GM12865 (cell line): Measurements from ENCODE around the gene KCNQ5.
"Not testable (repeated sequence)": the region's sequence is repeated elsewhere in the genome, so short reads cannot be mapped to it uniquely, and the experiment has no call there.

ENCODE experiments used
- DNase-seq: peaks from one replicate; pipeline ENCODE4 v3.0.0; 2010; ENCODE audit warnings: low read depth
- H3K4me3 ChIP-seq: 2 replicates; pipeline ENCODE4 v1.5.1; 2011; ENCODE audit warnings: mild to moderate bottlenecking, low read depth, low read length, control low read depth
- CTCF ChIP-seq: IDR thresholded peaks from 2 replicates; pipeline ENCODE4 v1.5.1; 2011; ENCODE audit warnings: low read length, control low read depth, low read depth, inconsistent platforms; ENCODE audit not compliant: insufficient read depth; ENCODE audit errors: missing control alignments

KCNQ5 gene

GRCh38 chr6:72892901-72893300 is 271.0 kb downstream of the KCNQ5 start:
- DNase-seq: no peak
- no peak overlapping the region for H3K4me3 ChIP-seq
- no peak for TF ChIP-seq CTCF

GRCh38 chr6:72894091-72894490 is 272.2 kb downstream of the KCNQ5 start:
- no peak for DNase-seq
- no peak overlapping the region for H3K4me3 ChIP-seq
- no peak for TF ChIP-seq CTCF

- DNase-seq, H3K4me3 ChIP-seq: not testable (repeated sequence)
Observed at GRCh38 chr6:72898313-72898712, 276.4 kb downstream of the KCNQ5 start.

GRCh38 chr6:72905705-72906478 is 284.0 kb downstream of the KCNQ5 start:
- no peak for DNase-seq
- H3K4me3 ChIP-seq: no peak overlapping the region
- TF ChIP-seq CTCF: no peak

GRCh38 chr6:72911463-72912155 is 289.7 kb downstream of the KCNQ5 start:
- no peak overlapping the region for H3K4me3 ChIP-seq
- no peak for DNase-seq
- TF ChIP-seq CTCF: no peak

- no peak overlapping the region for H3K4me3 ChIP-seq
Observed at GRCh38 chr6:72913797-72914196, 291.9 kb downstream of the KCNQ5 start.

More at GRCh38 chr6:72913797-72914196, 291.9 kb downstream of the KCNQ5 start:
- no peak for DNase-seq
- TF ChIP-seq CTCF: no peak
